ENCODE data around the gene PERM1. TPM values are rescaled to one million over a fixed set of nuclear protein-coding genes. Genes with fewer than 3 reads are reported as not detected.

PERM1 gene
- total and polyA plus RNA-seq, 9 of the 15 experiments (the other 6 are each of a cell fraction or from before 2014, with no cell fraction given) = not detected

- TF ChIP-seq ATF6 (CRISPR knock-in tag; IDR thresholded peaks at IDR 0.05) (peak; percentile 96; the same call in 1 of the 2 replicates), CTCFL (IDR thresholded peaks at IDR 0.05; ENCODE audit: borderline replicate concordance, insufficient read depth, low read depth, low read length, poor library complexity, severe bottlenecking) (no peak), KDM5B (IDR thresholded peaks at IDR 0.05; ENCODE audit: insufficient replicate concordance, low read depth, low read length) (peak; percentile 50), ATF7 (IDR thresholded peaks at IDR 0.05) (peak; percentile 52), NCOA2 (IDR thresholded peaks at IDR 0.05; ENCODE audit: partially characterized antibody in 2 of 2) (no peak), FIP1L1 (IDR thresholded peaks at IDR 0.05; ENCODE audit: low read depth, low read length, poor library complexity, severe bottlenecking) (peak; percentile 86), DMBX1 (CRISPR knock-in tag; IDR thresholded peaks at IDR 0.05; ENCODE audit: borderline replicate concordance) (0 out of 2 replicates have a peak, but pooled peaks have one; percentile 31), HMGN3 (IDR thresholded peaks at IDR 0.05; ENCODE audit: borderline replicate concordance, extremely low read depth, insufficient read length, low read depth, low read length) (peak; percentile 49), ZNF551 (CRISPR knock-in tag; IDR thresholded peaks at IDR 0.05) (no peak), SMARCA4 (IDR thresholded peaks at IDR 0.05) (no peak), CTBP1 (IDR thresholded peaks at IDR 0.05; ENCODE audit: borderline replicate concordance) (peak; percentile 75), ZNF436 (CRISPR knock-in tag; IDR thresholded peaks at IDR 0.05) (no peak), IRF2 (CRISPR knock-in tag; IDR thresholded peaks at IDR 0.05) (no peak), ESRRA (IDR thresholded peaks at IDR 0.05; ENCODE audit: borderline replicate concordance, low read depth) (peak; percentile 42; the same call in 1 of the 2 replicates), ZNF408 (CRISPR knock-in tag; IDR thresholded peaks at IDR 0.05; ENCODE audit: low read depth) (no peak), ZNF263 (CRISPR knock-in tag; IDR thresholded peaks at IDR 0.05; ENCODE audit: borderline replicate concordance) (peak; percentile 67), FOXP1 (CRISPR knock-in tag; IDR thresholded peaks at IDR 0.05) (peak; percentile 50; the same call in 1 of the 2 replicates), TAF1 (IDR thresholded peaks at IDR 0.05; ENCODE audit: control insufficient read depth, extremely low read depth, insufficient read depth, low read length, severe bottlenecking) (peak; percentile 54), RAD21 (CRISPR knock-in tag; conservative IDR thresholded peaks at IDR 0.05 in 1 of 2, IDR thresholded peaks at IDR 0.05 in 1 of 2) (peak in 1 of 2 experiments; percentile 6; a peak in 1 of 4 replicates), THRA (IDR thresholded peaks at IDR 0.05) (no peak), ZNF589 (CRISPR knock-in tag; IDR thresholded peaks at IDR 0.05; ENCODE audit: low read depth) (no peak), ARID1B (IDR thresholded peaks at IDR 0.05) (peak; percentile 15)
These were observed 15.1 kb downstream of the PERM1 start (continued) for GRCh38 chr1:966704-967300.

Data from K562 (cell line).